ENCODE results near the gene GNL3.
"Not testable (repeated sequence)": the region's sequence is repeated elsewhere in the genome, so short reads cannot be mapped to it uniquely, and the experiment has no call there.

The GNL3 gene

GRCh38 chr3:52722491-52722890, 36.7 kb downstream of the GNL3 start:
- no peak for DNase-seq

DNA sequence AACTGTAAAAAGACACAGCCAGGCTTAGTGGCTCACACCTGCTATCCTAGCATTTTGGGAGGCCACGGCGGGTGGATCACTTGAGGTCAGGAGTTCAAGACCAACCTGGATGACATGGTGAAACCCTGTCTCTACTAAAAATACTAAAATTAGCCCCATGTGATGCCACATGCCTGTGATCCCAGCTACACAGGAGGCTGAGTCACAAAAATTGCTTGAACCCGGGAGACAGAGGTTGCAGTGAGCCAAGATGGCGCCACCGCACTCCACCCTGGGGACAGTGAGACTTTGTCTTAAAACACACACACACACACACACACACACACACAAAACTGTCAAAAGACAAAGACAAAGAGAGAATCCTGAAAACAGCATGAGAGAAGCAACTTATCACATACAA, 38.1 kb downstream of the GNL3 start:
- DNase-seq = no peak

- DNase-seq = no peak
Measured at GRCh38 chr3:52724511-52724910, 38.7 kb downstream of the GNL3 start.

GRCh38 chr3:52728753-52729152, 42.9 kb downstream of the GNL3 start:
- DNase-seq = not testable (repeated sequence)

GRCh38 chr3:52730681-52731080, 44.8 kb downstream of the GNL3 start:
- no peak for DNase-seq

- DNase-seq = no peak
Measured at GRCh38 chr3:52731590-52731989, 45.8 kb downstream of the GNL3 start.

DNA sequence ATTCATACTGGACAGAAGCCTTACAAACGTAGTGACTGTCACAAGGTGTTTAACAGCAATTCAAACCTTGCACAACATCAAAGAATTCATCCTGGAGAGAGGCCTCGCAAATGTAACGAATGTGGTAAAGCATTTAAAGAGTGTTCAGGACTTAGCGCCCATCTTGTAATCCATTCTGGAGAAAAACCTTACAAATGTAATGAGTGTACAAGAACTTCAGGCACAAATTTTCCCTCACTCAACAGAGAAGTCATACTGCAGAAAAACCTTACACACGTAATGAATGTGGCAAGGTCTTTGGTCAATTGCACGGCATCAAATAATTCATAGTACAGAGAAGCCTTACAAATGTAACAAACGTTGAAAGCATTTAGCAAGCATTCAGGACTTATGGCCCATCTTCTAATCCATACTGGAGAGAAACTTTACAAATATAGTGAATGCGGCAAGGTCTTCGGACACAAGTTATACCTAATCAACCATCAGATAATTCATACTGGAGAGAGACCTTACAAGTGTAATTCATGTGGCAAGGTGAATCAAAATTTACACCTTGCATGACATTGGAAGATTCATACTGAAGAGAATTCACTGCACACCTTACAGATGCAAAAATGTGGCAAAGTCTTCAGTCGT, 47.5 kb downstream of the GNL3 start:
- DNase-seq = no peak

DNA sequence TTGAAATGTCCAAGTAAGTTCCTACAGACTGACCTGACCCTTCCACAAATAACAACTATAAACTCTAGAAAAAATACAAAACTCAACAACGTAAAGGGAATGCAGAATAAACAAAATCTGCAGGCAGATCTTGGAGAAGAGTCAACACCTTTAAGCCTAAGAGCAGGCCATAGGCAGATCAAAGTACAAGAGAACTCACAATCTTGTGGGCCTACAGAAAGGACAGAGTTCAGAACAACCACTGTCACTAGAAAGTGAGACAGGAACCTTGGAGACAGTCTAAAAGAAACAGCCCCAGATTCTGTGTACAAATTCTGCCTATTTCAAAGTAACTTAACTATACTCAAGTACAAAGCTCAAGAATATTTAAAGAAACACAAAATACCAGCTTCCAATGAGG, 53.9 kb downstream of the GNL3 start:
- DNase-seq = no peak

DNA sequence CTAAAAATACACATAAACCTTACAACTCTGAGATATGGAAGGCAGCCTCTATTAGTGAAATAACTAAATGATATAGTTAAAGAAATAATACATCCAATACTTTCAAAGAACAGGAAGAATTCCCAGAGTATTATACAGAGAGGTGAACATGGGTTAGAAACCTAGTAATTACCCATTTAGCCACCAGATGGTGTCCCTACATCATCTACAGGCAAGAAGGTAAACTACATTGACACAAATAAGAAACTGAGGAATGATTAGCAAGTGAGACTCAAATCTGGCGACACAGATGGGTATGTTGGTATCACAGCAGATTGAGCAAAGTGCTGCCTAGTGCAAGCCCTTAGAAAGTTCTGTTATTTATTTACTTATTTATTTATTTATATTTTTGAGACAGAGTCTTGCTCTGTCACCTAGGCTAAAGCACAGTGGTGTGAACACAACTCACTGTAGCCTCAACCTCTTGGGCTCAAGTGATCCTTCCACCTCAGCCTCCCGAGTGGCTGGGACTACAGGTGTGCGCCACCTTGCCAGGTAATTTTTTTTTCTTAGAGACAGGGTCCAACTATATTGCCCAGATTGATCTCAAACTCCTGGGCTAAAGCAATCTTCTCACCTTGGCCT, 56.7 kb downstream of the GNL3 start:
- no peak for DNase-seq

GRCh38 chr3:52743152-52743551, 57.3 kb downstream of the GNL3 start:
- DNase-seq = no peak

- no peak for DNase-seq
Measured at GRCh38 chr3:52743721-52744120, 57.9 kb downstream of the GNL3 start.

All from NCI-H510A (cell line).